ENCODE results near the gene SCN2B.

The SCN2B gene

DNA sequence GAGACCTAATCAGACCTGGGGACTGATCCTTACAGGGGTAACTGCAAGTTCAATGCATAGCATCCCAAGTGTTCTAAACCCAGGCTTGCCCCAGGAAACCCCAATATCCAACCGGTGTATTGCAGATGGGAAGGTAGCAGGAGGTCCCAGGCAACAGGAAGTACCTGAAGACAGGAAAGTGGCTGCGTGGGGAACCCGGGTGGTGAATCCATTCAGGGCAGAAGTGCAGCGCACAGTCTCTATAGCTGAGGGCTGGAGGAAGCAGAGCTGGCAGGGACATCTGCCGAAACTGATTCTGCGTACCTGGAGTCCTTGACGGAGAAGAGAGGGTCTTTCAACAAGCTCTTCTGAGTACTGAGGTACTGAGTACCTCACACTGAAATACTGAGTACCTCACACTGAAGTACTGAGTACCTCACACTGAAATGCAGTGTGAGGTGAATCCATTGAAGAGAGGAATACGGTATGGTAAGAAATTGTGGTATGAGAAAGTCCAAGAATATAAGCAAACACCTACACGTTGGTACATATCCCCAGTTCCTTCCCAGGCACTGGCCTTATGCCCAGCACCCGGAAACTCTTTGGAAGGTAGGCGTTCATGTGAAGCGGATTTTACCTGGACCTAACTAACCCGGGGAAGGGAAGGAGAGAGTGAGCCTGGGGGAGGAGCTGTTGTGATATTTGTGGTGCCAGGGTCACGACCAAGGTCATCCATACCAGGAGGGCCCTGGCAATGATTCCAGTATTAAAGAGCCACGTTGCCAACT lies 43.9 kb downstream of the SCN2B start:
- DNase-seq (ENCODE audit: low read depth), result no peak

DNA sequence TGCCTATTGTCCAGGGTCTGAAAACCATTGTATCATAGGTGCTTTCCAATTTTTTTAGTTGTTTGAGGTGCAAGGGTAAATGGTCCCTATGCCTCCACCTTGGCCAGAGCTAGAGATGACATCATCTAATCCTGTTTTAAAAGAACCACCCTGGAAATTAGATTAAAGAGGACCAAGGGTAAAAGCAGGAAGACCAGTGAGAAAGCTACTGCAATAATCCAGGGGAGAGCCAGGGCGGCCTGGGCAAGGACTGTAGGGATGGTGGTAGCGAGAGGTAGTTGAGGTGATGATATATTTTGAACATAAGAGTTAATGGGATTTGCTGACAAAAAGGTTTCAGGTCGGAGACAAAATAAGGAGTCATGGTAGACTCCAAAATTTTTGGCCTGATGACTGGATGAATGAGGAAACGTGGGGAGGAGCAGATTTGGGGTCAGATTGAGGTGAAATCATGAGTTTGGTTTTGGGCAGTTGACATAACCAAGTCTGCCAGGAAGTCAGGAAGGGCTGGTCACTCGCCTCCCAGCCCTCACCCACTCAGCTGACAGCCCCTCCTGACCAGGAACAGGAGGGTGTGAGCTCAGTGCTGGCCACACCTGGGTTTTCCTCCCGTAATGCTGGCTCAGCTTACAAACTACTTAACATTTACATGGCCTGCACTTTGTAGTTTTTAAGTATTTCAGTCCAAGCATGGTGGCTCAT lies 46.8 kb downstream of the SCN2B start:
- no peak for DNase-seq (ENCODE audit: low read depth)

DNA sequence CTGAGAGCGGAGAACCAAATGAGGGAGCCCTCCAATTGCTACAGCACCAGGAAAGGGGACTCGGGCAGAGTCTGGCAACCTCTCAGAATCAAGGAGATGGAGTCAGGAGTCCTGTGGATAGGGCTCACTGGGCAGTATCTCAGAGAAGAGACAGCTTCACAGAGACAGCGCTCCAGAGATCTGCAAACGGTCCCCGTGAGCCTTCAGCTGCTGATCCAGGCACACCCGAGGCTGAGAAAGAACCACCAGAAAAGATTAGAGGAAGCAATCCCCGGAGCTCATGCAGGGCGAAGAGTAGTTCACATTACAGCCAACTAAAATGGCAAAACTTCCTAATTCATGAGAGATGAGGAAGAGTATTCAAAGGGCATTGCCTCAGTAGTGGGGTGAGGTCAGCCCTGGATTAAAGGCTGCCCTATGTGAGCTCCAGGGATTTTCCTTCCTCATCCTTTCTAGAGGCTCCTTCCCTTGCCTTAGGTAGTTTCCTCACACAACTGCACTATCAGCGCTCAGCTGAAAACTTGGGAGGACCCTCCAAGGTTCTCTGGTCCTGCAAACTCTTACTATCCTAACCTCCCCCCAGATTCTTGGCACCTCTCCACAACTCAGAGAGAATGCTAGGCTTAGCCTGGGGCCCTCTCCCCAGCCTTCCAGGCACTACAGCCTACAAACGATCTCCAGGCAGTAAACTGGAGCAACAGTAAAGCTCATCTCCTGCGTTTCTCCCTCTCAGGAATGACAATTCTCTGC lies 47.5 kb downstream of the SCN2B start:
- no peak for DNase-seq (ENCODE audit: low read depth)

DNA sequence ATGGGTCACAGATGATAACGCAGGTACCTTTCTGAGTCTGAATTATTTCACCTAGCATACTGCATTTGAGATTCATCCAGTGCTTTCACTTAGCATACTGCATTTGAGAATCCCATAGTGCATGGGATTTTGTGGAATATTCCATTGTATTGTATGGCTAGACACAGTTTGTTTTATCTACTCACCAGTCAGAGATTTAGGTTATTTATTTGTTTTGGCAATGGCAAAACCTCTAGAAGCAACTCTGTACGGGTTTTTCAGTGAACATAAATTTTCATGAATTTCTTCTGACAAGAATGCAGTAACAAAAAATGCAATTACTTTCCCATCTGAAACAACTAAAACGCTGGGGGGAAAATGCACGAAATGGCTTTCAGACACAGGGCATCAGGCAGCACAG lies 48.1 kb downstream of the SCN2B start:
- DNase-seq (ENCODE audit: low read depth), result no peak

DNA sequence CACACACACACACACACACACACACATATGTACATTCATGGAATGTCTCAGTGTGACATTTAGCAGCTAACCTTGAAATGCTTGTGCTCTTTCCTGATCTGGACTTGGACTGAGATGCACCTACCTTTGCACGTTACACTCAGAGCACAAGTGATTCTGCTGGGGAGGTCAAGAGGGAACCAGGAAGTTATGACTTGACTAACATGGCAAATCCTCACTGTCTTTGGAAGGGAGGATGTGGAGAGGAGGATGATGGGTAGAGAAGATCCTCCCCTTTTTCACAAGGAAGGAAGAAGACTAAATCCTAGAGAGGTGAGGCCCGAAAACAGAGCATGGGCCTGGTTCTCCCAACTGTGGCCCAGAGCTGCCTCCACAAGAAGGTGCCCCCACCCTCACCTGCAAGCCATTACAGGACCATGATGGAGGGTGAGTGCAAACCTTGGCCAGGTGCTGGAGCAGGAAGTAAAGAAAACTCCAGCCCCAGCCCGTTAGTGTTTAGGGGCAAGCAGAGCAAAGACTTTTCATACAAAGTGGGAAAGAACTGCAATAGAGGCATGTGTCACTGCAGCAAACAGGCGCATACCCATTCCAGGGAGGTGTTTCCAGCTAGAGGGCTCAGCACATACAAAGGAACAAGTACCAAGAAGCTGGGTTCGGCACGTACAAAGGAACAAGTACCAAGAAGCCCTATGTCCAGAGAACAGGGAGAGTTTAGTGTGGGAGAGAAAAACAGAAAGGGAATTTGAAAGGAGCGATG lies 50.2 kb downstream of the SCN2B start:
- no peak for DNase-seq (ENCODE audit: low read depth)

DNA sequence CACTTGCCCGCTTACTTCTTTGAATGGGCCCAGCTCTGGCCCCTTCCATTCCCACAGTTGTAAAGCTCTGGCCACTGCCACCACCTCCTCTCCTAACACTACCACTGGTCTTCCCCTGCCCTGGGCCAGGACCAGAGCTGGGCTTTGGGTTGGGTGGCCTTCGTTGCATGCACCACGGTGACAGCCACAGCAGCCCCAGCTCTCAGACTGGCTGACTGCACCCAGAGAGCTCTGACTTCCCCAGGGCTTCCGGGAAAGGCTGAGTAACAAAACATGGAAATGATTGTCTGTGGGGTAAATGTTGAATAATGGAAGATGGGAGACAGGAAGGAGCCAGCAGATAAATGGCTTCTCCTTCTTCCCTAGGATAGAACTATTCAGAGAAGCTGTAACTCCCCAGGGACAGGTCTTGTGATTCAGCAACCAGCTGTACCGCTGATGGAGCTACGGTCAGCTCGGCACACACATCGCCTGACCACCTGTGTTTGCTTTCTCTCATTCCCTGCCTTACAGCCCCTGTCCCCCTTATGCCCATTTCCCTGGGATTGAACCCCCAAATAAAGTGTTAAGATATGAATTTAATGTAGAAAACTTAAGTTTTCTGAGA lies 51.4 kb downstream of the SCN2B start:
- no peak for DNase-seq (ENCODE audit: low read depth)

DNA sequence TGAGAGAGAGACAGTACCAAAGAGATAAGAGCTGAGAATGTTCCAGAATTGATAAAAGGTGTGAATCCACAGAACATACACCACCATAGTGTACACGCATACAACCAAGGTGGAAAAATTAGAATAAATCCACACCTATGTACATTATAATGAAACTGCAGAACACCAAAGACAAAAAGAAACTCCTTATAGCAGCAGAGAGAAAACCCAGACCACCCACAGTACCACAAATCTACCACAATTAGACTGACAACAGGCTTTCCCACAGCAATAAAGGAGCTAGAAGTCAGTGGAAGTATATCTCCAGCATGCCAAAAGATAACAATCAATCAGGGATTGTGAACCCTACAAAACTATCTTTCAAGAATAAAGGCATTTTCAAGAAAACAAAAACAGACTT lies 55.6 kb downstream of the SCN2B start:
- no peak for DNase-seq (ENCODE audit: low read depth)

DNA sequence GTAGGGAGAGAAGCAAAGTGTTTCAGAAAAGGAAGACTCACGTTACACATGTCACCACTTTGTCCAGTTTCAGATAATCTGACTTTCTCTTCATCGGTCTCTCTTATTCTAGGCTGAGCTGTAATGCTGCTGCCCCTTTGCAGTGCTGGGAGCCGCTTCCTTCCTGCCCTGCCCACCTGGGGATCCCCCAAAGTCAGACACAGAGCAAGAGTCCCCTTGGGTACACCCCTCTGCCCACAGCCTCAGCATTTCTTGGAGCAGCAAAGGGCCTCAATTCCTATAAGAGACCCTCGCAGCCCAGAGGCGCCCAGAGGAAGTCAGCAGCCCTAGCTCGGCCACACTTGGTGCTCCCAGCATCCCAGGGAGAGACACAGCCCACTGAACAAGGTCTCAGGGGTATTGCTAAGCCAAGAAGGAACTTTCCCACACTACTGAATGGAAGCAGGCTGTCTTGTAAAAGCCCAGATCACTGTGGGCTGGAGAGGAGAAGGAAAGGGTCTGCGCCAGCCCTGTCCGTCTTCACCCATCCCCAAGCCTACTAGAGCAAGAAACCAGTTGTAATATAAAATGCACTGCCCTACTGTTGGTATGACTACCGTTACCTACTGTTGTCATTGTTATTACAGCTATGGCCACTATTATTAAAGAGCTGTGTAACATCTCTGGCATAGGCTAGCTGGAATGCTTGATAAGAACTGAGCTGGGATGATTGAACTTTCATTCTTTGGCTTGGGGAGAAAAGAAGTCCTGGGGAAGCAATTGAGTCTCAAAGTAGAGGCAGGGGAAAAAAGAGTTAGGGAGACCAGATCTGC lies 58.4 kb downstream of the SCN2B start:
- DNase-seq (ENCODE audit: low read depth), result no peak

DNA sequence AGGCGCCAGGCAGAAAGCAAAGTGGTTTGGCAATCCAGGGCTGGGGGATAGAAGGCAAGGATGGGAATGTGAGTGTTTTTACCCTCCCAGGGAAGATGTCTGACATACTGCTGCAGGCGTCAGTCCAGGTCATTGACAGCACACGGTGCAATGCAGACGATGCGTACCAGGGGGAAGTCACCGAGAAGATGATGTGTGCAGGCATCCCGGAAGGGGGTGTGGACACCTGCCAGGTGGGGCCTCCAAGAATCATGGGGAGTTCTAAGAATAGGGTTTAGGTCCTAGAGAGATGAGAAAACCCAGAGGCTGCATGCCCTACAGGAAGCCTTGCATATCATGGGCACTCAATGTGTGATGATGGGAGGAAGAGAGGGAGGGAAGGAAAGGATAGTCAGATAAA lies 61.4 kb downstream of the SCN2B start:
- no peak for DNase-seq (ENCODE audit: low read depth)

DNA sequence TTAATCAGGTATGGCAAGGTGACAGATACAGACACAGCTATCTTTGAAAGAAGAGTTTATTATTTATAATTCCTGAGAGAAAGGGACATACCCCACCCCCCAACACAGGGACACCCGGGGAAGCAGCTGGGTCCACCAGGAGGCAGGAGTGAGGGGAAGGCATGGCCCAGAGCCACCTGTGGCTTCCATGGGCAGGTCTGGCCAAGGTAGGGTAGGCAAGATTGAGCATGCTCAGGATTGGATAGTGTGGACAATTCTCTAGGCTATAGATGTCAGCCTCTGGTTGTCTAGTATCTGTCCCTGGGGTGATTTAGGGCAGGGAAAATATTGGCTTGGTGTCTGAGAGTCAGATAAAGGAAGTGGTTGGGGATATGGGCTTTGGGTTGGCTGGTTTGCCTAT lies 62.2 kb downstream of the SCN2B start:
- no peak for DNase-seq (ENCODE audit: low read depth)

DNA sequence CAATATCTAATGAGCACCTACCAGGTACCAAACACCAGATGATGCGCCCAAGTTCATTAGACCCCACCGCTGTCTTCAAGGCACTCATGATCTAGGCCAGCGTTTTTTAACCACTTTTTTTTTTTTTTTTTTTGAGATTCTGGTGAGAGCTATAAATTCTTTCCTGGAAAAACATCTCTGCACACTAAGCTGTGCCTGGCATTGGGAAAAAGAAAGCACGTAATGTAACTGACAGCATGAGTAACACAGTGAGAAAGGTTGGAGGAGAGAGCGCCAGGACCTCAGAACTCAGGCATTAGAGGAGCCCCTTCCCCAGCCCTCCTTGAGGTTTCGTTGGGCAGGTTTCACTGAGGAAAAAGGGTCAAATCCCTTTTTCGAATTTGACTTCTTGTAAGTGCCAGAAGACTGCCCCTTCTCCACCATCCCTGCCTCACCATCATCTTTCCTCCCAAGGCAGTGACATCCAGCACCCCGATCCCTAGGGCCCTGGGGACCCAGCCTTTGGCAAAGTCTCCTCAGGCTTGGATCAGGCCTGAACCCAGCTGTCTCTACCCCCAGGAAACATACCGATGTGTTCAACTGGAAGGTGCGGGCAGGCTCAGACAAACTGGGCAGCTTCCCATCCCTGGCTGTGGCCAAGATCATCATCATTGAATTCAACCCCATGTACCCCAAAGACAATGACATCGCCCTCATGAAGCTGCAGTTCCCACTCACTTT lies 63.6 kb downstream of the SCN2B start:
- no peak for DNase-seq (ENCODE audit: low read depth)
